ENCODE results near the gene FRYL. TPM values are rescaled to one million over a fixed set of nuclear protein-coding genes. Genes with fewer than 3 reads are reported as not detected.

The FRYL gene
- total RNA-seq, 4 donors from 2014 or later, result 62.5 to 119 (median 98.8) TPM

GRCh38 chr4:48629458-48629857 lies 150.6 kb downstream of the FRYL start:
- Histone ChIP-seq H3K9me3 (no peaks in the 10 kb centered on the region), H3K4me3 (no peak overlapping the region), H3K4me1 (no peaks in the 10 kb centered on the region), H3K36me3 (no peaks in the 10 kb centered on the region), H3K27ac (no peak overlapping the region), H3K27me3 (no peaks in the 10 kb centered on the region)
- DNase-seq, result no peak
- intact Hi-C loops (cut with DNase I; ENCODE audit: low total_unique reads), result no loop called here
- TF ChIP-seq POLR2A (IDR thresholded peaks at IDR 0.05) (no peak), CTCF (IDR thresholded peaks at IDR 0.05) (no peak)

- H3K4me3 ChIP-seq, result no peak overlapping the region
- DNase-seq, result no peak
- H3K4me1 ChIP-seq, result no peaks in the 10 kb centered on the region
- H3K36me3 ChIP-seq, result no peaks in the 10 kb centered on the region
- no peaks in the 10 kb centered on the region for H3K27me3 ChIP-seq
- intact Hi-C loops (cut with DNase I; ENCODE audit: low total_unique reads), result no loop called here
- H3K9me3 ChIP-seq, result no peaks in the 10 kb centered on the region
- H3K27ac ChIP-seq, result no peak overlapping the region
- TF ChIP-seq CTCF (IDR thresholded peaks at IDR 0.05) (no peak), POLR2A (IDR thresholded peaks at IDR 0.05) (no peak)
Observed at GRCh38 chr4:48623182-48623780, 156.8 kb downstream of the FRYL start.

DNA sequence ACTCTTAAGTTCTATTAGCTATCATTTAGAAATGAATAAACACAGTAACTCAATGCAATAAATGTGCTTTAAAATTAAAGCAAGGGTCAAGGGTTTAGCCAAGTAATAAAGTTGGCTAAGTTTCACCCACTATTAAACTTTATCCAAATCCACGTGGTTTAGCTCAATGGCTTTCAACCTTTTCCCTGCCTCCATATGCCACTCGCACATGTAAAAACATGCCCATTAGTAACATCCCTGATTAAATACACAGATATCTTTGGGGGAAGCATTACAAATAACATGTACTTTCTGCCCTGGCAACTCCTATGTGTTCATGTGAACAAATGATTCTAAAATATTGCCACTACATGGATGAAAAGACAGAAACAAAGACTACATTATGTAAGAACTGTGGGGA lies 159.2 kb downstream of the FRYL start:
- no peaks in the 10 kb centered on the region for H3K4me1 ChIP-seq
- DNase-seq, result no peak
- intact Hi-C loops (cut with DNase I; ENCODE audit: low total_unique reads), result no loop called here
- TF ChIP-seq CTCF (IDR thresholded peaks at IDR 0.05), result no peak
- TF ChIP-seq POLR2A (IDR thresholded peaks at IDR 0.05), result no peak
- H3K27ac ChIP-seq, result no peak overlapping the region
- H3K9me3 ChIP-seq, result no peaks in the 10 kb centered on the region
- H3K27me3 ChIP-seq, result no peaks in the 10 kb centered on the region
- no peak overlapping the region for H3K4me3 ChIP-seq
- no peaks in the 10 kb centered on the region for H3K36me3 ChIP-seq

GRCh38 chr4:48620093-48620492 lies 160.0 kb downstream of the FRYL start:
- Histone ChIP-seq H3K4me1 (no peaks in the 10 kb centered on the region), H3K27me3 (no peaks in the 10 kb centered on the region), H3K27ac (no peak overlapping the region), H3K36me3 (no peaks in the 10 kb centered on the region), H3K4me3 (no peak overlapping the region), H3K9me3 (no peaks in the 10 kb centered on the region)
- no peak for DNase-seq
- intact Hi-C loops (cut with DNase I; ENCODE audit: low total_unique reads), result no loop called here
- TF ChIP-seq CTCF (IDR thresholded peaks at IDR 0.05), result no peak
- TF ChIP-seq POLR2A (IDR thresholded peaks at IDR 0.05), result no peak

- Histone ChIP-seq H3K27ac (no peak overlapping the region), H3K27me3 (no peaks in the 10 kb centered on the region), H3K9me3 (no peaks in the 10 kb centered on the region), H3K36me3 (no peaks in the 10 kb centered on the region), H3K4me1 (no peaks in the 10 kb centered on the region), H3K4me3 (no peak overlapping the region)
- intact Hi-C loops (cut with DNase I; ENCODE audit: low total_unique reads), result no loop called here
- no peak for TF ChIP-seq CTCF (IDR thresholded peaks at IDR 0.05)
- no peak for TF ChIP-seq POLR2A (IDR thresholded peaks at IDR 0.05)
- DNase-seq, result no peak
Observed at GRCh38 chr4:48604527-48604926, 175.6 kb downstream of the FRYL start.

All from uterus (tissue), 4 donors.